NCI-H446 treated with DMSO at 0.1 percent for 48 hours (cell line): Measurements from ENCODE around the gene STEAP1B.
"Not testable (repeated sequence)": the region's sequence is repeated elsewhere in the genome, so short reads cannot be mapped to it uniquely, and the experiment has no call there.

Experiments
- DNase-seq: peaks from one replicate; lab custom pipeline; 2025; lab: John Stamatoyannopoulos, UW

STEAP1B gene

DNA sequence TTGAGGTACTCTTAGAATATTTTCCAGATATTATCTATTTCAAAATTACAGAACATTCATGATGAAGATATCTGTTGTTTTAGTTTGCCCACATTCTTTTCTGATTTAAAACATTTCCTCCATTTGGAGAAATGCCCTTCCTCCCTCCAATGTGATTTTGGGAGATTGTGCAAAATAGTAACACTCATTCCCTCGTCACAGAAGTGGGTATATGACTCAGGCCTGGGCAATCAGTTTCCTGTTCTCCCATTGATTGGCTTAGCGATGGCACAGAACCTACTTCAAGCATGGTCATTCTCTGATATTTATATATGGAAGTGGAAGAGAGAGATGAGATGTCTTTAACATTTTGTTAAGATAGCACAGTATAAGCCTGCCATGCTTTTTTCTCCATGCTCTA lies 3.1 kb downstream of the STEAP1B start:
- not testable (repeated sequence) for DNase-seq

- not testable (repeated sequence) for DNase-seq
Observed at GRCh38 chr7:22496296-22496888, 3.6 kb downstream of the STEAP1B start.

GRCh38 chr7:22493160-22493925 lies 6.6 kb downstream of the STEAP1B start:
- DNase-seq = not testable (repeated sequence)

DNA sequence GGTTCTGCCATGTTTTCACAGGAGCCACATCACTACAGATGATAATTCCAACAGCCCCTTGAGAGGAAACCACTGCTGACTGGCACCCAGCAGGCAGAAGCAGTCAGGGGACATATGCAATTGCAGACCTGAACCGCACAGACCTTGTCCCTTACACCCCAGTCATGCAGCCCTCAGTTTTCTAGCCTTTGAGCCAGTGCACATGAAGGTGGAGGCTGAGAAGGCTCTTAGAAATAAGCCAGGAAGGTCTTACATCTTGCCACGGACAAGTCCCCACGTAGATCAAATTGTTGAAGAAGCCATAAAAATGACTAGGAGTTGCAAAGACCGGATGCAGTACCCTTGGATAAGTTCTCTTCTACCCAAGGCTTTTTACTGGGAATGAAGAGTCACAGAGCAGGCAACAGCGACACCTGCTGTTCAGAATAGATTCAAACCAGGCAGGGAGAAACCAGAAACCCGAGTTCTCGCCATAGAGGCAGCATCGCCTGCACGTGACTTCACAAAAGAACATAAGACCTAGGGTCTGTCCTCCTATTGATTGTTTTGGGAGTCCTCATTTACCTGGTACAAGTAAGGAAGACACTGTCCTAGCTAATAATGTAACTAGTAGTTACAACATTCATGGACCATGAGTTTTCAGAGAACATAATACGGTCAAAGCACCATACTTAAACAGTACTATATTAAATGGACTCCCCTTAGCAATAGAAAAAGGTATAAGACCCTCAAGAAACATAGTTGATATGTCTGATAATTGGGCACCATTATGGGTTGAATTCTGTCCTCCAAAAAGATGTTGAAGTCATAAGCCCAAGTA lies 11.1 kb downstream of the STEAP1B start:
- peak; percentile 54 for DNase-seq

GRCh38 chr7:22487978-22488642 lies 11.9 kb downstream of the STEAP1B start:
- no peak for DNase-seq

DNA sequence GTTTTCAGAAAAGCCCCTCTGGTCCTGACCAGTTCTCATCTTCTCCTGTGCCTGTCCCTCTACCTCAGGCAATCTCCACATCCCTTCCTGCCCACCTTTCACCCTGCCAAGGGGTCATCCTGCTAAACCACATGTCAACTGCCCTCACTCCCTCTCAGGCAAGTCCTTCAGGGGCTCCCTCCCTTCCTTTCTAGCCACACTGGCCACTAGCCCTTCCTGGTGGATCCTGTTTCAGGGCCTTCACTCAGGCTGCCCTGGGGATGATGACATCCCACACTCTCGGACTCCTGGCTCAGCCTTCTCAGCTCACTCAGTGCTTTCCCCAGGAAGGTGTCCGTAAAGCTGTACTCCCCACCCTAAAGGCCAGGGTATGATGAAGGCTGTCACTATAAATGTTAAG lies 13.4 kb downstream of the STEAP1B start:
- no peak for DNase-seq

DNA sequence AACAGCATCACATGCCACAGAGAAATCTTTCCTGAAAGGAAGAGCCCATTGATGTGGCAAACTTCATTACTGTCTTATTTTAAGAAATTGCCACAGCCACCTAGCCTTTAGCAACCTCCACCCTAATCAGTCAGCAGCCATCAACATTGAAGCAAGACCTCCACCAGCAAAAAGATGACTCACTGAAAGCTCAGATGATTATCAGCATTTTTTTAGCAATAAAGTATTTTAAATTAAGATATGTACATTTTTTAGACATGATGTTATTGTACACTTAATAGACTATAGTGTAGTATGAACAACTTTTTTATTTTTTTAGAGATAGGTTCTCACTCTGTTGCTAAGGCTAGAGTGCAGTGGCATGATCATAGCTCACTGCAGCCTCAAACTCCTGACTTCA lies 14.8 kb downstream of the STEAP1B start:
- no peak for DNase-seq

DNA sequence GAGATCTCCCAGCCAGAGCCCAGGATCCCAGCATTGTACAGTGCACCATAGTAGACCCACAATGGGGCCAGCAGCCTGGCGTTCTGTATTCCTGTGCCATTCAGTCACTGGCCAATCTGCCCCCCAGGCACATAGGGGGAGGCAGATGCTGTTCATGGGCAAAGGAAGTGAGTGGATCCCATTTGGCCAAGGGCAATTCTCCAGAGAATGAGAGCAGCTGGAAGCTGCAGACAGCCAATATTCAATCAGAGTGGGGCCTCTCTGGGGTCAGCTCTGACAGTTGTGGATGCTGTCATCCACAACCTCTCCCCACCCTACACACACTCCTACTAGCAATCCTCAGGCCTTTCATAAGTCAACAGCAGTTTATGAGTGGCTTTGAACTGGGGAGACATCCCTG lies 17.5 kb downstream of the STEAP1B start:
- no peak for DNase-seq

DNA sequence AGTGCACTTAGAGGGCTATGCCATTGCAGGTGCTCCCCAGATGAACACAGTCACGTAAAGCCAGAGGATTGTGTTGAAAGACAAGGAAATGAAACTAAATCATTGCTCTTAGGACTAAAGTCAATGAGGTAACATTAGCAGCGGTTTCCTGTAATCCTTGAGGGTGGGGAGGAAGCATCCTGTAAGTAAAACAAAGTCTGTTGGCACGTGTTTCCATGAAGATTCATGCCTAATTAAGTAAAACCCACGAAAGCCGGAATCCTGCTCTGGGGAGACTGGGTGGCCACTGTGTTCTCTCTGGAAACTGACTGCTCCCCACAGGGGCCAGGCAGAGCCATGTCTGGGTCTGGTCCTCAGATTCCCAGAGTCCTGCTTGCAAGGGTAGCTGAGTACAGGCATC lies 18.3 kb downstream of the STEAP1B start:
- no peak for DNase-seq

DNA sequence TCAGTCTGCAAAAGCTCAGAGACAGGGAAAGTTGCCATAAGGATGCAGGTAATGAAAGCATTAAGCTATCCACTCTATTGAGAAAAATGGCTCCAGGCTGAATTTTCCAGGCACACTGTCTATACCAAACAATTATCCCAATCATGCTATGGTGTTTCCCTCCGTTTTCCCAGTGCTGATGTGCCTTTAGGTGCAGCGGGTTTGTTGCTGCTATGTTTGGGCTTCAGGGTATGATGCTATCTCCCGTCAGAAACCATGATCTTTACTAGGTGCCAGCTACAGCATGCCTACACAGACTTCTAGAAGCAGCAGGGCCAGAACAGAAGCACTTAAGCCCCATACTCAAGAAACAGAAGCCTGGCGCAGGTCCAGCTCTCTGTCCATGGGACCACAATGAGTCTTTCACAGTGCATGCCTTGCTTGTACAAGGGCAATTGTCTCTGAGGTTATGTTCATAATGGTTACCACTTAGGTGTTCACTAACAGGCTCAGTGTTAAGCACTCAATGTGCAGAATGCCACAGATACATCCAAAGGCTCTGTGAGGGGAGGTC lies 19.4 kb downstream of the STEAP1B start:
- DNase-seq = no peak

GRCh38 chr7:22477876-22478450 lies 22.0 kb downstream of the STEAP1B start:
- no peak for DNase-seq

DNA sequence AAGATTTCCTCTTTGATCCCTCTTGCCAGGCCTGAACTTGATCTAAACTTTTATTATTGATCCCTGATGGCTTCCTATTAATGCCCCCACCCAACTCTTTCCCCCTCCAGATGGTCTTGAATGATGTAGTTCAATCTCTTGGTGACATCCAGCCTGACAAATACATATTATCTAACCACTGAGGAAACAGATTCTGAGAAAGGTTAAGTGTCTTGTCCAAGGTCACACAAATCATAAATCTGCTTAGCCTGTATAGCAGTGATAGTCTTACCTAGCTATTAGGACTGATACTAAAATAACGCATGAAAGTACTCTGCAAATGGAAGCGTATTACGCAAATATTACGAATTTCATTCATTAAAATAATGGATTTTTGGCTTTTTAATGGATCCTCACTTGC lies 22.7 kb downstream of the STEAP1B start:
- DNase-seq = no peak

GRCh38 chr7:22476824-22477223 lies 23.2 kb downstream of the STEAP1B start:
- DNase-seq = no peak

- no peak for DNase-seq
Observed at GRCh38 chr7:22474645-22475044, 25.3 kb downstream of the STEAP1B start.

DNA sequence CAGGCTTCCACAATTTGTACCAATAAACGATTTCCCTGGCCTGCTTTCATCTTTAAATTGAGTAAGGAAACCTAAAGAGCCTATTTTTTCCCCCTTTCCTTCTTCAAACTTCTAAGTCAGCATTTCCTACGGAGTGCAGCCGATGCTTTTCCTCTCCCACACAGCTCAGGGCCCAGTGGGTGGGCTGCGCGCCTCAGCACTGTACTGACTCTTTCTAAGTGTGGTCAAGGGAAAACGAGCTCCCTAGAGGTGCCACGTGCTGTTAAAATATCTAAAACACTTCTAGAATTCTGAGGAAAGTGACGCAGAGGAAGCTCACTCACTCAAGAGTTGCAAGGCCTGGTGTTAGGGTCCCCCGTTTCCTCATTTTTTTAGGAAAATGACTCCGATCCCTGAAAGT lies 29.0 kb downstream of the STEAP1B start:
- no peak for DNase-seq

DNA sequence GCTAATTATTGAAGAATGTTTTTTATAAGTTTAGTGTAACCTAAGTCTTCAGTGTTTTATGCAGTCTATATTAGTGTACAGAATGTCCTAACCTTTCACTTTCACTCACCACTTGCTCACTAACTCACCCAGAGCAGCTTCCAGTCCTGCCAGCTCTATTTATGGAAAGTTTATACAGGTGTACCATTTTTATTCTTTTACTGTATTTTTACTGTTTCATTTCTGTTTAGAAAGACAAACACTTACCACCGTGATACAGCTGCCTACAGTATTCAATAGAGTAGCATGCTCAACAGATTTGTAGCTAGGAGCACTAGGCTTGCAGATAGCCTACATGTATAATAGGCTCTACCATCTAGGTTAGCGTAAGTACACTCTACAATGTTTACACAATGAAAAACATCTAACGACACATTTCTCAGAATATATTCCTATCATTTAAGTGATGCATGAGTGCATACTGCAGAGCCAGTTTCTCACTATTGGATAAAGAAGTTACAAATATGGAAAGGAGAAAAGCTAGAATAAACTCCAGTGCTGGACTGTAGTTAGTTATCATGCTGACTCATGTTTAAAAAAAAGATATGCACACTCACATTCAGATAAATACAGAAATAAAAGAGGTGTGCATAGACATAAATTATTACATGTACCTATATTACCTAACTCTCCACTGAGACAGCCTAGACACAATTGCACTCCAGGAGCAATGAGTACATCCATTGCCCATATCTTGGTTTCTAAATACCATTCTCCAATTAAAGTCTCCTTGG lies 30.4 kb downstream of the STEAP1B start:
- DNase-seq = no peak

- no peak for DNase-seq
Observed at GRCh38 chr7:22468609-22469008, 31.4 kb downstream of the STEAP1B start.

DNA sequence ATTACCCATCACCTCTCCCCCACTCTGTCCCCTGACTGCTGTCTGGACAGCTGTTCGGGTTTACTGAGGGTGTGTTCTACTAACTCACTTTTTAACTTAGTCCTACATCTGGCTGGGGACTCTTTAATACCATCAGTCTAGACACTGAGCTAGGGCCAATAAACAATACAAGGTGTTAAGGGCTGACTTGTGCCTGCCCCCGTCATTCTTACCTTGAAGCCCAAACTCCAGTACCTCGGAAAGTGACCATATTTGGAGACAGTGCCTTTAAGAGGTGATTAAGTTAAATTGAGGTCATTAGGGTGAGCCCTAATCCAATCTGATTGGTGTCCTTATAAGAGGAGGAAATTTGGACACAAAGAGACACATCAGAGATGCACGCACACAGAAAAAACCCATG lies 35.7 kb downstream of the STEAP1B start:
- DNase-seq = no peak

- DNase-seq = no peak
Observed at GRCh38 chr7:22460363-22460988, 39.5 kb downstream of the STEAP1B start.

GRCh38 chr7:22457471-22457870 lies 42.5 kb downstream of the STEAP1B start:
- no peak for DNase-seq

- no peak for DNase-seq
Observed at GRCh38 chr7:22454446-22454845, 45.5 kb downstream of the STEAP1B start.
